HepG2 (cell line): ENCODE results near the gene QRICH2. TPM values are rescaled to one million over a fixed set of nuclear protein-coding genes. Genes with fewer than 3 reads are reported as not detected.

Experiments used
- ADNP ChIP-seq: sonication (generic); formaldehyde crosslinking; IDR thresholded peaks from 2 replicates; pipeline ENCODE4 v1.4.0; 2020; ENCODE audit warnings: missing genetic modification reagents
- AFF4 ChIP-seq: sonication (generic); formaldehyde crosslinking; IDR thresholded peaks from 2 replicates; pipeline ENCODE4 v1.4.0; 2020; ENCODE audit warnings: missing genetic modification reagents
- ATM ChIP-seq: fragments of 450-650 bp; IDR thresholded peaks from 2 replicates; pipeline ENCODE4 v1.7.1; 2017; ENCODE audit warnings: mild to moderate bottlenecking, borderline replicate concordance
- BATF2 ChIP-seq: sonication (generic); formaldehyde crosslinking; IDR thresholded peaks from 2 replicates; pipeline ENCODE4 v1.8.0; 2022; ENCODE audit warnings: mild to moderate bottlenecking, missing genetic modification reagents, moderate library complexity
- ERF ChIP-seq: IDR thresholded peaks from 2 replicates; pipeline ENCODE4 v1.6.1; 2018; ENCODE audit warnings: missing biosample characterization, missing genetic modification reagents
- GATAD2A ChIP-seq: IDR thresholded peaks from 2 replicates; pipeline ENCODE4 v1.6.1; 2016
- HMG20A ChIP-seq: IDR thresholded peaks from 2 replicates; pipeline ENCODE4 v1.6.1; 2016; ENCODE audit warnings: borderline replicate concordance
- HOXA9 ChIP-seq: sonication (generic); formaldehyde crosslinking; IDR thresholded peaks from 2 replicates; pipeline ENCODE4 v1.8.1; 2022; ENCODE audit warnings: missing genetic modification reagents, mild to moderate bottlenecking, moderate library complexity, borderline replicate concordance
- LCORL ChIP-seq, 2 experiments: fragments of 450-650 bp in 1 of 2; sonication (generic) in 1 of 2; formaldehyde crosslinking in 1 of 2; IDR thresholded peaks; 2 replicates each; pipeline versions ENCODE4 v1.5.0 to v1.6.1; 2017 to 2020; ENCODE audit warnings: antibody characterized with exemption in 1 of 2, missing genetic modification reagents in 1 of 2
- MAF1 ChIP-seq: sonication (generic); formaldehyde crosslinking; IDR thresholded peaks from 2 replicates; pipeline ENCODE4 v1.5.0; 2020; ENCODE audit warnings: missing genetic modification reagents, borderline replicate concordance
- MXD4 ChIP-seq: IDR thresholded peaks from 2 replicates; pipeline ENCODE4 v1.6.1; 2016; ENCODE audit warnings: mild to moderate bottlenecking, missing biosample characterization, missing genetic modification reagents
- MZF1 ChIP-seq: sonication (generic); formaldehyde crosslinking; IDR thresholded peaks from 2 replicates; pipeline ENCODE4 v1.8.1; 2023; ENCODE audit warnings: mild to moderate bottlenecking, missing genetic modification reagents, borderline replicate concordance
- NFATC3 ChIP-seq: sonication (generic); formaldehyde crosslinking; IDR thresholded peaks from 2 replicates; pipeline ENCODE4 v1.5.1; 2020; ENCODE audit warnings: mild to moderate bottlenecking, missing genetic modification reagents
- NFE2L2 ChIP-seq: fragments of 150-350 bp; IDR thresholded peaks from 2 replicates; pipeline ENCODE4 v1.6.1; 2014; ENCODE audit warnings: low read length
- NR2C2 ChIP-seq: sonication (generic); formaldehyde crosslinking; IDR thresholded peaks from 2 replicates; pipeline ENCODE4 v1.4.0; 2020; ENCODE audit warnings: missing genetic modification reagents, mild to moderate bottlenecking, moderate library complexity, borderline replicate concordance
- NR2F6 ChIP-seq, 2 experiments: IDR thresholded peaks; 2 replicates each; pipeline ENCODE4 v1.6.1; 2016; ENCODE audit warnings: antibody characterized with exemption in 1 of 2, mild to moderate bottlenecking in 1 of 2
- PHF21A ChIP-seq: sonication (generic); formaldehyde crosslinking; IDR thresholded peaks from 2 replicates; pipeline ENCODE4 v1.5.0; 2020; ENCODE audit warnings: mild to moderate bottlenecking, missing genetic modification reagents
- TERF1 ChIP-seq: sonication (generic); formaldehyde crosslinking; IDR thresholded peaks from 2 replicates; pipeline ENCODE4 v1.8.0; 2022; ENCODE audit warnings: mild to moderate bottlenecking, missing genetic modification reagents, moderate library complexity
- ZEB1 ChIP-seq: IDR thresholded peaks from 2 replicates; pipeline ENCODE4 v1.6.1; 2012; ENCODE audit warnings: mild to moderate bottlenecking, low read depth, inconsistent platforms; ENCODE audit not compliant: insufficient replicate concordance
- ZNF44 ChIP-seq: sonication (generic); formaldehyde crosslinking; IDR thresholded peaks from 2 replicates; pipeline ENCODE4 v1.5.1; 2020; ENCODE audit warnings: mild to moderate bottlenecking, missing genetic modification reagents
- ZNF557 ChIP-seq: sonication (generic); formaldehyde crosslinking; IDR thresholded peaks from 2 replicates; pipeline ENCODE4 v1.4.0; 2020; ENCODE audit warnings: missing genetic modification reagents
- ZNF580 ChIP-seq: IDR thresholded peaks from 2 replicates; pipeline ENCODE4 v1.6.1; 2016; ENCODE audit warnings: low read depth, borderline replicate concordance
- ZNF616 ChIP-seq: sonication (generic); formaldehyde crosslinking; IDR thresholded peaks from 2 replicates; pipeline ENCODE4 v1.5.0; 2020; ENCODE audit warnings: low read depth, mild to moderate bottlenecking, missing genetic modification reagents
- ZNF691 ChIP-seq: sonication (generic); formaldehyde crosslinking; IDR thresholded peaks from 2 replicates; pipeline ENCODE4 v1.4.0; 2020; ENCODE audit warnings: missing genetic modification reagents, low read depth, mild to moderate bottlenecking, borderline replicate concordance
- ZNF883 ChIP-seq: sonication (generic); formaldehyde crosslinking; IDR thresholded peaks from 2 replicates; pipeline ENCODE4 v1.5.1; 2020; ENCODE audit warnings: mild to moderate bottlenecking, missing genetic modification reagents; ENCODE audit errors: not compliant biosample characterization
- polyA plus RNA-seq, 8 experiments: library from polyadenylated mRNA; depleted of rRNA in 3 of 8; stranded (reverse) in 7 of 8; unstranded in 1 of 8; fragments of >200 nt; fragmentation: Illumina TruSeq in 4 of 8; extraction: Trizol in 4 of 8; gene quantifications; 2 replicates each; pipeline versions ENCODE4 v1.2.1 to v1.2.3, GENCODE V29; 2011 to 2016; ENCODE audit warnings: low read depth in 4 of 8, missing spikeins in 1 of 8, mixed read lengths in 1 of 8; ENCODE audit not compliant: insufficient read depth in 1 of 8
- total RNA-seq, 5 experiments: library from RNA; depleted of rRNA; stranded (reverse); fragments of >200 nt; fragmentation: Illumina TruSeq; extraction: Trizol; gene quantifications; 2 replicates each; pipeline ENCODE4 v1.2.3, GENCODE V29; 2016; ENCODE audit warnings: low read depth in 1 of 5

The QRICH2 gene
- total and polyA plus RNA-seq, 2 of the 13 experiments (the other 11 are each of a cell fraction or from before 2014, with no cell fraction given) = 3.7 to 5.7 TPM

GRCh38 chr17:76357597-76358158, 49.6 kb upstream of the QRICH2 start (continued):
- TF ChIP-seq ZNF580 (CRISPR knock-in tag) (no peak), ZNF44 (CRISPR knock-in tag) (no peak), HMG20A (CRISPR knock-in tag) (0 out of 2 replicates have a peak, but pooled peaks have one; percentile 23), ZNF616 (CRISPR knock-in tag) (no peak), NFATC3 (CRISPR knock-in tag) (no peak), ZNF557 (CRISPR knock-in tag) (no peak), NR2C2 (CRISPR knock-in tag) (no peak), ATM (no peak), GATAD2A (CRISPR knock-in tag) (no peak), TERF1 (CRISPR knock-in tag) (no peak), ADNP (no peak), NR2F6 (IDR thresholded peaks at IDR 0.05) (no peak), NR2F6 (CRISPR knock-in tag; IDR thresholded peaks at IDR 0.05) (no peak), ZNF883 (CRISPR knock-in tag) (no peak), LCORL (IDR thresholded peaks at IDR 0.05) (no peak), LCORL (CRISPR knock-in tag; IDR thresholded peaks at IDR 0.05) (no peak), PHF21A (CRISPR knock-in tag) (0 out of 2 replicates have a peak, but pooled peaks have one; percentile 15), NFE2L2 (no peak), MAF1 (CRISPR knock-in tag) (no peak), MXD4 (peak; percentile 64), ZEB1 (no peak), ERF (peak; percentile 36; the same call in 1 of the 2 replicates), BATF2 (no peak), AFF4 (CRISPR knock-in tag) (no peak), HOXA9 (CRISPR knock-in tag) (no peak), MZF1 (CRISPR knock-in tag) (no peak), ZNF691 (CRISPR knock-in tag) (no peak)
